Measurements from ENCODE around the gene GSK3A. TPM values are rescaled to one million over a fixed set of nuclear protein-coding genes. Genes with fewer than 3 reads are reported as not detected.

The GSK3A gene
- total and polyA plus RNA-seq, 2 of the 8 experiments (the other 6 are each of a cell fraction or from before 2014, with no cell fraction given): 55.3 to 84.0 TPM

DNA sequence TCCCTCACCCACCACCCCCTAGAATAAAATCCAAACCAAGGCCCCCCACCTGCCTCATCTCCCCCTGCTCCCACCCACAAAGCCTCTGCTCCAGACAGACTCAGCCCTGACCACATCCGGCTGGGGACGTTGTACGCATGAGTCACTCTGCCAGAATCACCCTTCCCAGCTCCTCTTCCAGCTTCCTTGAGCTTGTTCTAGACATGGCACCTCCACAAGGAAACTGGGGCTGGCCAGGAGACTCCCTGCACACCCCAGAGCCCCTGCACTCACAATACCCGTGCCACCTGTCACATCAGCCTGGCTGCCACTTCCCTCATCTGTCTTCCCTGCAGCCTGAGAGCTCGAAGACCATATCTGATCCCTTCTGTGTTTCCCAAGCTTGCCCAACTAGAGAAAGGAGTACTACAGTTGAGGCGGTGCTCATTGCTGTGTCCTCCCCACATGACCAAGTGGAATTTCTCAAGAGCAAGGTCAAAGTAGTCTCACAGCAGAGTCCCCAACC, 34.6 kb downstream of the GSK3A start (continued):
- TF ChIP-seq KDM4A (IDR thresholded peaks at IDR 0.05; ENCODE audit: low read depth, low read length, severe bottlenecking): no peak
